GM12892 (cell line): ENCODE data around the gene YJU2.

Source experiments
- POLR2A ChIP-seq: IDR thresholded peaks from 2 replicates; pipeline ENCODE4 v1.6.1; 2011; ENCODE audit warnings: low read depth, low read length, control low read depth
- POLR2AphosphoS5 ChIP-seq: IDR thresholded peaks from 2 replicates; pipeline ENCODE4 v1.6.1; 2011; ENCODE audit warnings: low read depth, low read length, control low read depth
- TAF1 ChIP-seq: IDR thresholded peaks from 2 replicates; pipeline ENCODE4 v1.6.1; 2011; ENCODE audit warnings: low read depth, mild to moderate bottlenecking, control low read depth, low read length, borderline replicate concordance

GRCh38 chr19:4279530-4280422, 32.9 kb downstream of the YJU2 start:
- no peak for TF ChIP-seq POLR2A
- TF ChIP-seq POLR2AphosphoS5: no peak
- no peak for TF ChIP-seq TAF1
